ENCODE results near the gene PLEKHA8.

PLEKHA8 gene

DNA sequence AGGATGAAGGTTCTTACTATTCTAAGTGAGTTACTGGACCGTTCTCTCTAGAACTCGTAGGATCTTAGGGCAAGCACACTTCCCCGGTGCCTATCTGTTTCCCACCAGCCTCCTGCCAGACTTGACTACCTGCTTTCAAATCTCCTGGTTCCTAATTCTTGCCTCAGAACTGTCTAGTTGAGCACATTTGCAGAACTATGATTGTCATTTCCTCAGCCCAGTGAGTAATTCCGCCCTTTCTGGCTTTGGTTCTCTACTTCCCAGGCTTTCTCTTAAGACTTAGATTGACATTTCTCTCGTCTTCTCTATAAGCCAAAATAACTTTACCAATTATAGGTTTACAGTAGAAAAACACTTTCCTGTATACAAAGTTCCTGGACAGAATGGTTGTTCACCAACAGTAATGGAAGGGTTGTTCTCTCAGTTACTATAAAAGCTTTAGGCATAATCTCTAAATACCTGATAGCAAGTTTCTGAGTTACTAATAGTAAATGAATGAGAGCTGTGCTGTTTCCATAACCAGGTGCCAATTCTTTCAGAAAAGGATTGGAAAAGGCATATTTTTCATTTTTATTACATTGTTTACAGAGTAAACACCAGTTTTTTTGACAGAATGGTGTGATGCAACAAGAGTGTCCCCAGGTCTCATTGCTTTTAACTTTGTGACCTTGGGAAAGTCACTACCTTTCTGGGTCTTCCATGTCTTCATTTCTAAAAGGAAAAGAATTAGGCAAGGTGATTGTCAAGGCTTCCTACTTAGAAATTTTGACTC, 41.1 kb downstream of the PLEKHA8 start:
- no peak overlapping the region for H3K4me2 ChIP-seq (ENCODE audit: low read length)
- H4K20me1 ChIP-seq (ENCODE audit: control insufficient read depth, insufficient read depth, low read depth, low read length): no peaks in the 10 kb centered on the region
- H3K36me3 ChIP-seq (ENCODE audit: control insufficient read depth, low read length): no peaks in the 10 kb centered on the region
- no peak overlapping the region for H3K4me3 ChIP-seq (ENCODE audit: low read length)
- H3K79me2 ChIP-seq (ENCODE audit: control insufficient read depth, low read length): no peaks in the 10 kb centered on the region
- no peaks in the 10 kb centered on the region for H3K9me3 ChIP-seq (ENCODE audit: control insufficient read depth, insufficient read depth, low read length)
- H3K27me3 ChIP-seq (ENCODE audit: control insufficient read depth, low read length): no peaks in the 10 kb centered on the region
- no peaks in the 10 kb centered on the region for H3F3A ChIP-seq (ENCODE audit: control insufficient read depth, insufficient read depth)
- no peak overlapping the region for H3K27ac ChIP-seq (ENCODE audit: low read depth, low read length)
- TF ChIP-seq EZH2phosphoT487 (IDR thresholded peaks at IDR 0.05; ENCODE audit: borderline replicate concordance, low read length): no peak
- TF ChIP-seq, protein P1, sequence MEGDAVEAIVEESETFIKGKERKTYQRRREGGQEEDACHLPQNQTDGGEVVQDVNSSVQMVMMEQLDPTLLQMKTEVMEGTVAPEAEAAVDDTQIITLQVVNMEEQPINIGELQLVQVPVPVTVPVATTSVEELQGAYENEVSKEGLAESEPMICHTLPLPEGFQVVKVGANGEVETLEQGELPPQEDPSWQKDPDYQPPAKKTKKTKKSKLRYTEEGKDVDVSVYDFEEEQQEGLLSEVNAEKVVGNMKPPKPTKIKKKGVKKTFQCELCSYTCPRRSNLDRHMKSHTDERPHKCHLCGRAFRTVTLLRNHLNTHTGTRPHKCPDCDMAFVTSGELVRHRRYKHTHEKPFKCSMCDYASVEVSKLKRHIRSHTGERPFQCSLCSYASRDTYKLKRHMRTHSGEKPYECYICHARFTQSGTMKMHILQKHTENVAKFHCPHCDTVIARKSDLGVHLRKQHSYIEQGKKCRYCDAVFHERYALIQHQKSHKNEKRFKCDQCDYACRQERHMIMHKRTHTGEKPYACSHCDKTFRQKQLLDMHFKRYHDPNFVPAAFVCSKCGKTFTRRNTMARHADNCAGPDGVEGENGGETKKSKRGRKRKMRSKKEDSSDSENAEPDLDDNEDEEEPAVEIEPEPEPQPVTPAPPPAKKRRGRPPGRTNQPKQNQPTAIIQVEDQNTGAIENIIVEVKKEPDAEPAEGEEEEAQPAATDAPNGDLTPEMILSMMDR (IDR thresholded peaks at IDR 0.05; ENCODE audit: low read depth, low read length, poor library complexity, severe bottlenecking): no peak
- no peaks in the 10 kb centered on the region for H3K9me2 ChIP-seq (replicated peaks; ENCODE audit: control insufficient read depth, low read length)
- no peaks in the 10 kb centered on the region for H3K4me1 ChIP-seq (ENCODE audit: control insufficient read depth, low read length)

DNA sequence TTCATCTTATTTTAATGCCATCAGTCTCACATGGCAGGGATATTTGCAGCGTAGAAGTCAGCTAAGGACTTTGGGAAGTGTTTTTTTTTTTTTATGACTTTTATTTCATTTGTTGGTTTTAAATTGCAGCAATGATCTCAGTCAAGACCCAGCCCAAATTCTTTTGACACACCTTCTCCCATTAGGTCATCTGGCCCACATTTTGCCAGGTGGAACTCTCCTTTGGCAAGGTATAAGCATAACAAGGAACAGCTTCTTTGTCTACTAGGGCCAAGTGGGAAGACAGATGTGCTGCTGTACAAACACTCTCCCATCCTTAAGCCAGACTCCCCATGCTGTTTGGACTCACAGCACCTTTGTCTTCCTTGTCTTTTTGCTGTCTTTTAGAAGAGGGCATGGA, 41.8 kb downstream of the PLEKHA8 start:
- H3K36me3 ChIP-seq (ENCODE audit: control insufficient read depth, low read length): no peaks in the 10 kb centered on the region
- no peaks in the 10 kb centered on the region for H3K9me2 ChIP-seq (replicated peaks; ENCODE audit: control insufficient read depth, low read length)
- H4K20me1 ChIP-seq (ENCODE audit: control insufficient read depth, insufficient read depth, low read depth, low read length): no peaks in the 10 kb centered on the region
- H3K4me1 ChIP-seq (ENCODE audit: control insufficient read depth, low read length): no peaks in the 10 kb centered on the region
- H3K4me3 ChIP-seq (ENCODE audit: low read length): no peak overlapping the region
- no peaks in the 10 kb centered on the region for H3K79me2 ChIP-seq (ENCODE audit: control insufficient read depth, low read length)
- H3K9me3 ChIP-seq (ENCODE audit: control insufficient read depth, insufficient read depth, low read length): no peaks in the 10 kb centered on the region
- H3F3A ChIP-seq (ENCODE audit: control insufficient read depth, insufficient read depth): no peaks in the 10 kb centered on the region
- H3K4me2 ChIP-seq (ENCODE audit: low read length): no peak overlapping the region
- TF ChIP-seq EZH2phosphoT487 (IDR thresholded peaks at IDR 0.05; ENCODE audit: borderline replicate concordance, low read length): no peak
- TF ChIP-seq, protein P1 (IDR thresholded peaks at IDR 0.05; ENCODE audit: low read depth, low read length, poor library complexity, severe bottlenecking): no peak
- no peaks in the 10 kb centered on the region for H3K27me3 ChIP-seq (ENCODE audit: control insufficient read depth, low read length)
- no peak overlapping the region for H3K27ac ChIP-seq (ENCODE audit: low read depth, low read length)

DNA sequence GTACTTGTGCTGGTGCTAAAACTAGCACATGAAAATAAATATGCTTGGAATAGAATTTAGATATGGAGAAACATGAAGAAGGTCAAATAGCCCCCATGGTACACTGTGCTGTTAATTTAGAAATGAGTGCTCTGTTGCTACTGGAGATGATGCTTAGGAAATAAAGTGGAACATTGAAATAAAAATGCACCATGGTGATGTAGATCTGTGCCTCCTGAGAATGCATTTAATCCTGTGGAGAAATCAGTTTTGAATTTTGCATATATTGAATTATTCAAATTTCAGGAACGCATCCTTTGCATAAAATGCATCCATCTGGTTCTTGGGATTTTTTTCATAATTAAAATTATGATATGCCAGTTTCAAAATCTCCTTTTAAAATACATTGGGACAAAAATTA, 44.5 kb downstream of the PLEKHA8 start:
- Histone ChIP-seq H3K36me3 (ENCODE audit: control insufficient read depth, low read length) (no peaks in the 10 kb centered on the region), H3K9me2 (replicated peaks; ENCODE audit: control insufficient read depth, low read length) (no peaks in the 10 kb centered on the region), H4K20me1 (ENCODE audit: control insufficient read depth, insufficient read depth, low read depth, low read length) (no peaks in the 10 kb centered on the region), H3K9me3 (ENCODE audit: control insufficient read depth, insufficient read depth, low read length) (no peaks in the 10 kb centered on the region), H3K27ac (ENCODE audit: low read depth, low read length) (no peak overlapping the region), H3K4me3 (ENCODE audit: low read length) (no peak overlapping the region), H3K4me2 (ENCODE audit: low read length) (no peak overlapping the region), H3K4me1 (ENCODE audit: control insufficient read depth, low read length) (no peaks in the 10 kb centered on the region), H3K79me2 (ENCODE audit: control insufficient read depth, low read length) (no peaks in the 10 kb centered on the region), H3F3A (ENCODE audit: control insufficient read depth, insufficient read depth) (no peaks in the 10 kb centered on the region), H3K27me3 (ENCODE audit: control insufficient read depth, low read length) (no peaks in the 10 kb centered on the region)
- TF ChIP-seq, protein P1 (IDR thresholded peaks at IDR 0.05; ENCODE audit: low read depth, low read length, poor library complexity, severe bottlenecking): no peak
- no peak for TF ChIP-seq EZH2phosphoT487 (IDR thresholded peaks at IDR 0.05; ENCODE audit: borderline replicate concordance, low read length)

Data from DOHH2 (cell line).